T-helper 2 cell (primary cell): ENCODE results near the gene LCN6.

Experiments used
- DNase-seq, 5 experiments: peaks; one replicate each; pipeline versions ENCODE4 v3.0.0 to v3.0.0-alpha.2; 2012 to 2022

The LCN6 gene

DNA sequence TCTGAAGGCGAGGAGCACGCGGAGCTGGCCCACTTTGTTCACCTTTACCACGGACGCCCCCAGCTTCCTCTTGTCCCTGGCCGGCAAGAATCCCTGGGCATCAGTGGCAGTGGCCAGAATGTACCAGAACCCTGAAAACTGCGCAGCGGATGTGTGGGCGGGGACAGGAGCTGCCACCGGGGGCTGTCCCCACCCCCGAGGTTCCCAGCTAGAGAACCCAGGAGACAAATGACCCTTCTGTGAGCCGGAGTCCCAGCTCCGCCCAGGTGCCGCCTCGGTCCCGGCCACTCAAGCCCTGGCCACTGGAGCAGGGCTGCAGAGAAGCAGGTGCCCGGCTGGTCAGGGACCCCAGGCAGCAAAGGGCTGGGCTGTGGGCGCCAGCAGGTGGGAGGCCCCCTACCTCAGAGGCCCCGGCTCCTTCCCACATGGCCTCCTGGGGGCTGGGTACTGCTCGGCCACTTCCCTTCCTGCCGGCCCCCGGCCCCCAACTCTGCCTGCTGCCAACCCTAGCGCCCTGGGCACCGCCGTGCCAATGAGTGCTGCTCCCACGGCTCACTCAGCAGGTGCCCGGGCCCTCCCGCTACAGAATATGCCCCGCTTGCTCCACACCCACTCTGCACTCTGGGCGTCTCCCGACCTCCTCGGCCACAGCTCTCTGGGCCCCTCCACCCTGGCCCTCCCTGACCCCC, 6.3 kb downstream of the LCN6 start:
- DNase-seq, result no peak

DNA sequence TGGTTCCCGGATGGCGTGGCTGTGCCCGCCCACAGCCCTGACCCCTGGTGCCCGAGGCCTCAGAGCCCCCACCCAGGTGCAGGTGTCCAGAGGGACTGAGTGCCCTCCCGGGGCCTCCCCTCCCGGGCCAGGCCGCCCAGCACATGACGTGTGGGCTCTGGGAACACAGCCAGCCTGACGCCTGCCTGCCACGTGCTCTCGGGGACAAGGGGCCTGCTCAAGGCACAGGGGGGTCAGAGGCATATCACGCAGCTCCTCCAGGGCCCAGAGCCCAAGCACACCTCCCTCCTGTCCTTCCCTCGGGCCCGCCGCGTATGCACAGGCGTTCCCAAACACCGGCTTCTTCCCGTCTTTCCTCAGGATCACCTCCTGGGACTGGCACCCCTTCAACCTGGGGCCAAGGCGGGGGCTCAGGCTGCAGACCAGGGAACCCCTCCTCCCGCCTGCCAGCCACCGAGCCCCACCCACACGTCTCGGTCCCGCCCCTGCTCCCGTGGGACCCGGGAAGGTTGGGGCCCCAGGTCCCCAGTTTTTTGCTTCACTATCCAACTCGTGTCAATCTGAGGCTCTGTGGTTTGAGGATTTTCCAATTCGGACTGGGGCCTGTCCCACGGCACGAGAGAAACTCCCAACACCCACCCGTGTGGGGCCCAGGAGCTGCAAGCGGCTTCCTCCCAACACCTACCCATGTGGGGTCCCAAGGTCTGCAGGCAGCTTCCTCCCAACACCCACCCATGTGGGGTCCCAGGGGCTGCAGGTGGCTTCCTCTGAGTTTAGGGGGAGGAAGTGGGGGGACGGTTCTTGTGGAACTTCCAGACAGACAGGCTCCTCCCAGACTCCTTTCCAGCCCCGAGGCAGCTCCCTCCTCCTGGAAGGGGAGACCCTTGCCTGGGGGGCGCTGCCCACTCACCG, 7.1 kb downstream of the LCN6 start:
- no peak for DNase-seq

DNA sequence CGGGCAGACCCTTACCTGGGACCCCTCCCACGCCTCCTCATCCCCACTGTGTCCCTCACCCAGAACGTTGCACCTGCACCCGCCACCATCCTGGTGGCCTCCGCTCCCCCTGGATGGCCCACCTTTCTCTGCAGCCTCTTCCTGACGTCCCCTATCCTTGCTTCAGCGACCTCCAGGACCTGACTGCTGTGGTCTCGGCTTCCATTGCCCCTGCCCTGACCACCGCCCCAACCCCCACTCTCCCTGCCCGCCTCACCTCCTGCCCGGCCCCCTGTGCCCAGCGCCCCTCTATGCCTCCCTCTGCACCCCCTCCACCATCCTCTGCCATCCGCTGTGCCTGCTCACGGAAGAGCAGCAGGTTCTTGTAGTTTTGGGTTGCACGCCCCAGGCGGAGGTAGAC, 7.8 kb downstream of the LCN6 start:
- DNase-seq, result no peak

DNA sequence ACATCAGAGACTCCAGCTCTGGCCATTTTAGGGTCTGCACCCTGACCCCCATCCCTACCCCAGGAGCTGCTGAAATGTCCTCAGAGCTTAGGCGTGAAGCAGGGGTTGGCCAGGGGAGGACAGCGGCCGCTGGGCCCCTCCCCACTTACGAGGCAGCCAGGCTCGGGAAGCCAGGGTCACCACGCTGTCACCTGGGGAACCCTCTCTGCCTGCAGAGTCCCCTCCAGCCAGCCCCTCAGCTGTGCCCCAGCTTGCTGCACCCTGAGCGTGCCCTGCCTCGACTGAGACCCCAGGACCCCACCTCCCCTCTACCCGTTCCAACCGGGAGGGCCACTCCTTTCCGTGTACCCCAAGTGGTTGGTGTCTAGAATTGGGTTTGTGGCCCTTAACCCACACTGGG, 8.3 kb downstream of the LCN6 start:
- no peak for DNase-seq

DNA sequence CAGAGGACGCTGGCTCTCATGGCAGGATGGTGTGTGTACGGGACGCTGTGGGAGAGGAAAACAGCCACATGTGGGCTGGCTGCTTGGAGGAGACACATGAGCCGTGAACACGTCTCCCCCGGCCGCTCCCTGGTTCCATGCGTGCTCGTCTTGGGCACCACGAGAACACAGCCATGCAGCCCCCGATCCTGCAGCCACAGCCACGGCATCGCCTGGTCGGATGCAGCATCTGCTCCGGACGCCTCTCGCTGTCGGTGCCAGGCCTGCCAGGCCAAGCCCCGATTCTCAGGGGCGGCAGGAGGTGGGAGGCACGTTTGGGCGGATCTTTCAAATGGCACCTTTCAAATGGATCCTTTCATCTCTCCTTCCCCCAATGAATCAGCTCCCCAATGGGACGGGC, 8.8 kb downstream of the LCN6 start:
- no peak for DNase-seq

DNA sequence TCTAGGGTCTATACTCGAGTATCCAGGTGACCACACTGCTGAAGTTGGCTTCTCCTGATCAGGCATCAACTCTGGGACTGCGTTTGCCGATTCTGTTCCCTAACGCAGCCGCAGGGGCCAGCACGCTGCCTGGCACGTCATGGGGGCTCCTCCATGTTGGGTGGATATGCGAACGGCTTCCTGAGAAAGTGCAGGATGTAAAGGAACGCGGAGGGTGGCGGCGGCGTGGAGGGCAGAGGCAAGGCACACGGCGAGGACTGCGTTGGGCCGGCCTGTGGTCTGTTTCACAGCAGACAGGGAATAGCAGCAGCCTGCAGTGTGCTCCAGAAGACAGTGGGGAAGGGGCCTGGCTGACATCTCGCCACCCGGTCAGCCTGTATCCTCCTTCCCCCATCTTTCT, 9.4 kb downstream of the LCN6 start:
- no peak for DNase-seq

DNA sequence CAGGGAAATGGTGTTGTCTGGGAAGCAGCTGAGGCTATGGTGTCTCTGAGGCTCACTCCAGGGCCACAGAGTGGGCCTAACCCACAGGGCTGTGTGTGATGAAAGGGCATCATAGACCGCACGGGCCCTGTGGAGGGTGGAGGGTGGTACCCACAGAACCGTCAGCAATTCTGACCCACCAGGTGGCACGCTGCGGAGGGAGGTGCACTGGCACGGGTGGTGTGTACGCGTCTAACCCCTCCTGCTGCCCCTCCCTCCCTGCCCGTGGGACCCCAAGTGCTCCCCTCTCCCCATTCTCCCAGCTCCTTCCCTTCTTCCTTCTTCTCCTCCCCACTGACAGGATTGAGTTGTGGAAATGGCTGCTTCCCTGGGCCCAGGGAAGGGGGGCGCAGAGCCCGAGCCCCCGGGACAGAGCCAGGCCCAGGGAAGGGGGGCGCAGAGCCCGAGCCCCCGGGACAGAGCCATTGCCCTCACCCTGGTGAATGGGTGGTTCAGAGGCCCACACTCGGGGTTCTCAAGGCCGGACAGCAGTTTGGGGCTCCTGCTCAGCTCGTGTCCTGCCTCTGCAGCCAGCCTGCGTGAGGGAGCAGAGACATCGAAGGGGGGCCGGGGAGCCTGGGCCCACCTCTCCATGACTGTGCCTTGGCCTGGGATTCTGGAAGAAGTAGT, 12.4 kb downstream of the LCN6 start:
- no peak for DNase-seq

DNA sequence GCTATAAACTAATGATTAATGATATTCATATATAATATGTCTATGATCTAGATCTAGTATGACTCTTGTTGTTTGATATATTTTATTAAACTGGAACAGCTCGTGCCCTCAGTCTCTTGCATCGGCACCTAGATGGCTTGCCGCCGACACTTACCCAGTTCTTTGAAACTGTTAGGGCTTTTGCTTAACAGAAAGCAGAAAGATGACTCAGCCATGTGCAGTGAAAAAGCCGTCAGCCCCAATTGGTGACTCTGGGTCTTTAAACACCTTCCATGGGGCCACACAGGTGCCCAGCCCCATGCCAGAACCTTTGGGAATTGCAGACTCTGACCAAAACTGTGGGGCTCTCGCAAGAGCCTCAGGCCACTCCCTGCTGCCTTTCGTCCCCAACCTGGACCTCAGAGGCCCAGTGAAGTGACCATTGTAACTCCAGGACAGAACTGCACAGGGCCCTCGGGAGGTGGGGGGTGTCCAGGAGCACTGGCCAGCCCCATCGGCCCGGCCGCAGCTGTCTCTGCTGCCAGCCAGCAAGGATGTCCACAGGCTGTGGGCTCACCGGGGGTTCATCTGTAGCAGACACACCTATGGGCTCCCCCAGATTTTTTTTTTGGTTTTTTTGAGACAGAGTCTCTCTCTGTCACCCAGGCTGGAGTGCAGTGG, 13.4 kb downstream of the LCN6 start:
- no peak for DNase-seq

DNA sequence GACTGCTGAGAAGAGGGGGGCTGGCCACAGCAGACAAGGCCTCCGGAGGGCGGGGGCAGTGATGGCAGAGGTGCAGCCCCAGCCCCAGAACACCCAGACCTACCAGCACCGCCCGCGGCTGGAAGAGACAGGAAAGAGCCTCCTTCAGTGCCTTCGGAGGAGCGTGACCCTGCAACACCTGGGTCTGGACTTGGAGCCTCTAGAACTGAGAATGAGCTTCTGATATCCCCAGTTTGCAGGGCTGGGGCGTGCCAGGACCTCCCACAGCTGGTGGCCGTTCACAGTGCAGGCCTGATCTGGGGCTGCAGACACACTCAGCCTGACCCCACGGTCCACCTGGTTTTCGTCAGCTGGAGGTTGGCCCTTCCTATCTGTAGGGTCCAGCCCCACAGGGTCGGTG, 14.7 kb downstream of the LCN6 start:
- DNase-seq, result no peak

DNA sequence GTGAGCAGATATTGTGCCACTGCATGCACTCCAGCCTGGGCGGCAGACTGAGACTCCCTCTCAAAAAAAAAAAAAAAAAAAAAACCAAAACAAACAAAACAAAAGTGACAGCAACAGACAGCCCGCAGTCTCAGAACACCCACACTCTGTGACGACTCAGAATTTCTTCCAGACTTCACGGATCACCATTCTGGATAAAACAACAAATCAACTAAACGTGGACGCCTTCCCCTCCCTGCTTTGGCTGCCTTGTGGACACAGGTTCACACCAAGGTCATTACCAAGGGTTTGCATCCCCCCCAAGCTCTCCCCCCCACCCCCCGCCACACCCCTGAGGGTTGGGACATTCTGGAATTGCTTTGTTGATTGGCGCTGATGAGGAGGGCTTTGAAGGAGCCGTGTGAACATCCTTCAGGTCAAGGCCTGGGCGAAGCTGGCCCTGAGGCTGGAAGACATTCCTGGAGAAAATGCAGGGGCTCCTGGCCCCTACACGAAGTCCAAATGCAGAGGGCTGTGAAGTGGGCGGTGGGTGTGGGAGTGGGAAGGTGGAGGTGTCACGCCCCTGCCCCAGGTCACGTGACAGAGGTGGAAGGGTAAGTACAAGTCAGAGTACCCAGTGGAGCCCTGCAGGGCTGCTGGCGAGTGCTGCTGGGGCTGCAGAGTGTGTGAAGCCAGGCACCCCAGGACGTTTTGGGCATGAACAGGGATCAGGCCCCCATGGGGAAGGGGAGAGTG, 15.7 kb downstream of the LCN6 start:
- DNase-seq, result no peak

DNA sequence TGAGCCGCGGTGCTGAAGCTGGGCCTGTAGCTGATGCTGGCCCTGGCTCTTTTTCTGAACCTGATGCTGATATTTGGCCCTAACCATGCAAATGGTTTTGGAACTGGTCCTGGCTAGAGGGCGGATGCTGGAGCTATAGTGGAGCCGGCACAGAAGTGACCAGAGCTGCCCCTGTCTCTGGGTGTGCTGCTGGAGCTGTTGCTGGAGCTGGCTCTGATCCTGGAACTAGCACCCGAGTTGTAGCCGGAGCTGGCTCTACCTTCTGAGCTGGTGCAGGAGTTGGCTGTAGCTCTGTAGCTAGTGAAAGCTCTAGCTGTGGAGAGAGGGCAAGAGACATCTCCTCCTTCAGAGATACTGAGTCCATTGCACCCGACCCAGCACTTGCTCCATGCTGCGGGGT, 18.4 kb downstream of the LCN6 start:
- DNase-seq, result no peak

DNA sequence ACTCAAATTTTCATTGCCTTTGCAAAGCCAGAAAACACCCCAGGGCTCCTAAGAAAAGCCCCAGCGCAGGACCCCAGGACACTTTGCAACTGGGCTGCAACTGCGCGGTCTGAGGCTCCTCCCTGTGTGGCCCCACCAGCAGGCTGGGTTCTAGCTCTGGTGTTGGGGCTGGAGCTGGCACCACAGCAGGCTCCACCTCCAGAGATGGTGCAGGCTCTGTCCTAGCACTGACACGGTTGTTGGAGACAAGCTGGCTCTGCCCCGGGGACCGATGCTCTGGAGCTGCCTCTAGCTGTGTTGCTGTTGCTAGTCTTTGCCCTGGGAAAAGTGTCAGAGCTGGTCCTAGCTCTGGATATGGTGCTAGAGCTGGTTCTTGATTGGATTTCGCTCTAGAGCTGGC, 19.2 kb downstream of the LCN6 start:
- peak in 1 of 5 experiments; percentile 34 for DNase-seq

DNA sequence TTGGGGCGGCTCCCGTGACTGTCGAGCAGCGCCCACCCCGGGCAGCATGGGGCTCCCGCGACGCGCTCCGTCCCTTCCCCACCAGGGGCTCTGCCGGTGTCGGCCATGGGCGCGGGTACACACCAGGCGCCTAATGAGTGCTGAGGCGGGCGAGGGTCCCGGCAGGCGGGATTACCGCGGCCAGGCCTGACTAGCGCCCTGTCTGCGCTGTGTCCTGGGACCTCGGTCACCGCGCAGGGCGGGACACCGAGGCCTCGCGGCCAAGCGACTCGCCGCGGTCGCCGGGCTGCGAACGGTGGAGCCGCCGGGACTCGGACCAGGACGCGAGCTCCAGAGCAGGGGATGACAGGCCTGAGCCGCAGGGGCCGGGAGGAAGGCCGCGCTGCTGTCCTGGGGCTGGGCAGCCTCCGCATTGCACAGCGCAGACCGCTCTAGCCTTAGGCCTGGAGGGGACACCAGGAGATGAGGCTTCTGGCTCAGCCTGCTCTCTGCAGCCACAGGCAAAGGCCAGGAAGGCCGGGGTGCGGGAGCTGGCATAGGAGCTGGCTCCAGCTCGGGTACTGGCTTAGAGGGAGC, 19.7 kb downstream of the LCN6 start:
- no peak for DNase-seq

DNA sequence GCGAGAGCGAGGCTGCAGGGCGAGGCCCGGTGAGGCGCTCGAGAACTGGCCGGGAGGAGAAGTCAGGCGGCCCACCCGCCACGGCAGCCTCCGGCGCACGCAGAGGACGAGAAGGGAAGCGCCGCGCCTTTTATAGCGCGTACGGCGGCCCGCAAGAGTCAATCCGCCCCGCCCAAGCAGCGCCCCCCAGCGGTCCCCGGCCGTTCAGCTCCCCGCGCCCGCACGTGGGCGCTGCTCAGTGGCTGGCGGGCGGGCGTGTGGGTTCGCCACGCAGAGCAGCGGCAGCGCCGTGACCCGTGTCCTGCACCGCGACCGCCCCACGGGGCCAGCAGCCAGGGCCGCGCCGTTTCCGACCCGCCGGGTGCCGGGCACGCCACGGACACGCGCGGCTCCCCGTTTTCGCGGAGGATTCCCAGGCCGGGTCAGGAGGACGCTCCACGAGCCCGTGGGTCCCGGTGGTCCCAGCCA, 20.2 kb downstream of the LCN6 start:
- peak; percentile 84 to 93 (median 87) for DNase-seq

DNA sequence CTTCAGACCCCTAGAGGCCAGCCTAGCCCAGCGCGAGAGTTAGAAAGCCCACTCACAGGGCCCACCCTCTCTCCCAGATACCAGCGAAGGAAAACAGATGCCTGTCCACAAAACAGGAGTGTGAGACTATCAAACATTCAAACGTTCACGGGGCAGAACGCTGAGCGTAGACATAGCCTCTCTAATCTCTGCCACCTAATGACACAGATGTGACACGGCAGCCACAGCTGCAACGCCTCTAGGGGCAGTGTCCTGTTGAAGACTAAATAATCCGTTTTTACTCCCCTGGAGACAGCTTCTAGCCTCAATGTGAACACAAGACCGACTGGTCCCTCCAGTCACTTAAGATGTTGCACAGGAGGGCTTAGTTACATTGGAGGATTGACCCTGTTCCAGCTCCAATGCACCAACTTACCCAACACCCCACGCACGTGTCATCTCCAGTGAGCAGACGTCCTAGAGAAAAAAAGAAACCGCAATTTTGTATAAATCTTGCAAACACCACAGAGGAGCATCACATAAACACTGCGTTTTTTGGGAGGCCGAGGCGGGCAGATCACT, 21.6 kb downstream of the LCN6 start:
- DNase-seq, result peak in 3 of 5 experiments; percentile 17 to 81 (median 45)

DNA sequence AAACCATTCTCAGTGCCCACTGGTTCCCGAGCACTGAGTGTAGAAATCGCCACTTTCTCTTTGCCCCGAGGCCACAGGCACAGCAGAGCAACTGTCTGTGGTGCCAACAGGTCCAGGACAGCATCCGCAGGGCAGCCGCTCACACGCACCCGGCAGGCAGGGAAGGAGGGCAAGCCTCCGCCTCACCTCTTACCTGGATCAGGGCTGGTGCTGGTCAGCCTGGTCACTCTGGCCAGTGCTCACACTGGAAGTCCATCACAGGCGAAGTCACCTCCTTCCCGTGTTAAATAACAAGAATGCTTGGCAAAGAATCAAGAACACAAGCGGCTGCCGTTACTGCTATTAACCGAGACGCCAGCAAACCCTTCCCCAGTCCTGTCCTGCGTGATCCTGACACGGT, 22.2 kb downstream of the LCN6 start:
- no peak for DNase-seq

DNA sequence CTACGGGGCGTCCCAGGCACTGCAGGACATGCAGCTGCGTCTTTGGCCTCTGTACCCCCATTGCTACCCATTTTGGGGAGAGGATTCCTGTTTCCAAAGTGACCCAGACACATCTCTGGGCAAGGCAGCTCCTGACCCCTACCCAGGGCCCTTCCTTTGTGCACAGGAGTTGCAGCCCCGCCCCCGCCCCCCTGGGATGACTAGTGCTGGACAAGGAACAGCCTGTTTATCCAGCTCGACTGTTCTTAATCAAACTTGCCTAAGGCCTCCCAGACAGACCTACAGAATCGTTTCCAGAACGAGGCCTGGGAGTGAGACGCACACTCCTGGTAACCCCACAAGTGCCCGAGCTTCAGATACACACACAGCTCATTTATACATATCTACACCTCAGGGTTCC, 22.7 kb downstream of the LCN6 start:
- no peak for DNase-seq

DNA sequence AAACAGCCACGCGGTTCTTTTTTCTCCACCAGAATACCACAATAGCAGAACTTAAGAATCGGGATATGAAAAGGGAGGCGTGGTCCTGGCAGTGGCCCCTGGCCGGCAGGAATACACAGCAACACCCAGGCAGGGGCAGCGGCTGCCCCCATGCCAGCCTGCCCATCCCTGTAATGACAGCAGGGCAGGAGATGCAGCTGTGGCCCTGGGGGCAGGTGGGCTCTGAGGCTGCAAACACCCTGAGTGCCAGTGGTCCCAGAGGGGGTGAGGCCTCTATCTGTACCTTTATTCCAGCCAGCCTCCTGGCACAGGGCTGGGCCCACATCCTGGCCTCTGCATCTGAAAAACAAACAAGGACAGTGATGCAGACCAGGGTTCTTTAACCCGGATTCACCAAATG, 23.6 kb downstream of the LCN6 start:
- DNase-seq, result no peak

DNA sequence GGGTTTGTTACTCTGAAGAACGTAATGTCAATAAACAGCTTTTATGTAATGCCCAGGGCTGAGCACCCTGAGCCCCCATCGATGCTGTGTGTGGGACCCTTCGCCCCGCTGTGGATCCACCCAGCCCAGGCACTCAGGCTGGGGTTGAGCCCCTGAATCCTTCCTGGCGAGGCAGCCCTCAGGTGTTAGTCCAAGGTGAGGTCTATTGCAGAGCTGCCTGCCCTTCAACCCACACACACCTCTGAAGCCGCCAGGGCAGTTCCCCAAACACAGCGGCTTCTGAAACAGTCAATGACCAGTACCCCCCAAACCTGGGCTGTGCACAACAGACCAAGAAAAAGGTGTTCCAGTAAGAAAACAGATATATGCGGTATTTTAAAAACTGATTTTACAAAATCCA, 24.3 kb downstream of the LCN6 start:
- DNase-seq, result no peak

DNA sequence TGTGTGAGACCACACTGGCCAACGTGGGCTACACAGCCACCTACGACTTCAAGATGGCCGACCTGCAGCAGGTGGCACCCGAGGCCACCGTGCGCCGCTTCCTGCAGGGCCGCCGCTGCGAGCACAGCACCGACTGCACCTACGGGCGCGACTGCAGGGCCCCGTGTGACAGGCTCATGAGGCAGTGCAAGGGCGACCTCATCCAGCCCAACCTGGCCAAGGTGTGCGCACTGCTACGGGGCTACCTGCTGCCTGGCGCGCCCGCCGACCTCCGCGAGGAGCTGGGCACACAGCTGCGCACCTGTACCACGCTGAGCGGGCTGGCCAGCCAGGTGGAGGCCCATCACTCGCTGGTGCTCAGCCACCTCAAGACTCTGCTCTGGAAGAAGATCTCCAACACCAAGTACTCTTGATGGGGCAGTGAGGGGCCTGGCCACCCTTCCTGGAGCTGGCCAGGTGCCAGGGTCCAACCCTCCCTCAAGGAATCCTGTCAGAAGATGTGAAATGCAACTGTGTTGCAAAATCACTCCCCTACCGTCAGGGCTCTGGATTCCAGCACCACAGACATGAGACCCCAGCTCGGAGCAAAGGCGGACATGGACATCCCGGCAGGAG, 24.9 kb downstream of the LCN6 start:
- no peak for DNase-seq

DNA sequence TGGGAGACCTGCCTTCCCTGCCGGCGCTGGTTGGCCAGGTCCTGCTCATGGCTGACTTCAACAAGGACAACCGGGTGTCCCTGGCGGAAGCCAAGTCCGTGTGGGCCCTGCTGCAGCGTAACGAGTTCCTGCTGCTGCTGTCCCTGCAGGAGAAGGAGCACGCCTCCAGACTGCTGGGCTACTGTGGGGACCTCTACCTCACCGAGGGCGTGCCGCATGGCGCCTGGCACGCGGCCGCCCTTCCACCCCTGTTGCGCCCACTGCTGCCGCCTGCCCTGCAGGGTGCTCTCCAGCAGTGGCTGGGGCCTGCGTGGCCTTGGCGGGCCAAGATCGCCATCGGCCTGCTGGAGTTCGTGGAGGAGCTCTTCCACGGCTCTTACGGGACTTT, 25.4 kb downstream of the LCN6 start:
- no peak for DNase-seq
